ENCODE data around the gene CCDC93. TPM values are rescaled to one million over a fixed set of nuclear protein-coding genes. Genes with fewer than 3 reads are reported as not detected.

The CCDC93 gene
- total and polyA plus RNA-seq, 2 donors from 2014 or later: 6.7 to 36.3 TPM

DNA sequence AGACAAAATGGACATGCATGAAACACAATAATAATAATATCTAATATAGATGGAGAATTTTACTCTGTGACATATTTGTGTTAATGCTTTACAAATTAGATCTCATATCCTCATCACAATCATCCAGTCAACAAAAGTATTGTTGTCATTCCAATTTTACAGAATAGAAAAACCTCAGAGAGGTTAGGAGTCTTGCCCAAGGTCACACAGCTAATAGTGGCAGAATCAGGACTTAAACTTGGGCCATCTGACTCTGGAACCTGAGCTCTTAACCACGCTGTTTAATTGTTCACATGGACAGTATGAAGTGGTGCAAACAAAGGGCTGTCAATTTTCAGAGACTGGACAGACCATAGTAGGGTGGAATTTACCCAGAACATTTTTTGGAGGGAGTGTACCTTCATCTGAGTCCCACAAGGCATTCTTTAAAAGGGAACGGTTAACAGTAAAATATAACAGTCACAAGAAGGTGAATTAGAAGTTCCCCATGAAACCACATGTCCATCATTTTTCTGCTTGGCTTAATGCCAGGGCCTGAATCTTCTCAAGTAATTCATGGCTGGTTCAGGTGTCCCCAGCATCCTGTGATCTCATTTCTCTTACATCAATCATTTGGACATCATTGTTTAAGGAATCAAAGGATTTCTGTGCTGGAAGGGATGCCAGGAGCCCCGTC, 35.4 kb upstream of the CCDC93 start:
- FAIRE-seq (no peak), DNase-seq (peak in 3 of 5 donors; percentile 9 to 45 (median 34))
- TF ChIP-seq, protein P1, sequence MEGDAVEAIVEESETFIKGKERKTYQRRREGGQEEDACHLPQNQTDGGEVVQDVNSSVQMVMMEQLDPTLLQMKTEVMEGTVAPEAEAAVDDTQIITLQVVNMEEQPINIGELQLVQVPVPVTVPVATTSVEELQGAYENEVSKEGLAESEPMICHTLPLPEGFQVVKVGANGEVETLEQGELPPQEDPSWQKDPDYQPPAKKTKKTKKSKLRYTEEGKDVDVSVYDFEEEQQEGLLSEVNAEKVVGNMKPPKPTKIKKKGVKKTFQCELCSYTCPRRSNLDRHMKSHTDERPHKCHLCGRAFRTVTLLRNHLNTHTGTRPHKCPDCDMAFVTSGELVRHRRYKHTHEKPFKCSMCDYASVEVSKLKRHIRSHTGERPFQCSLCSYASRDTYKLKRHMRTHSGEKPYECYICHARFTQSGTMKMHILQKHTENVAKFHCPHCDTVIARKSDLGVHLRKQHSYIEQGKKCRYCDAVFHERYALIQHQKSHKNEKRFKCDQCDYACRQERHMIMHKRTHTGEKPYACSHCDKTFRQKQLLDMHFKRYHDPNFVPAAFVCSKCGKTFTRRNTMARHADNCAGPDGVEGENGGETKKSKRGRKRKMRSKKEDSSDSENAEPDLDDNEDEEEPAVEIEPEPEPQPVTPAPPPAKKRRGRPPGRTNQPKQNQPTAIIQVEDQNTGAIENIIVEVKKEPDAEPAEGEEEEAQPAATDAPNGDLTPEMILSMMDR (IDR thresholded peaks at IDR 0.05; ENCODE audit: borderline replicate concordance, extremely low read depth, insufficient read depth): no peak
- Histone ChIP-seq H3K4me1 (ENCODE audit: control insufficient read depth in 2 of 3, insufficient read depth in 2 of 3, low read depth in 1 of 3, low read length in 3 of 3) (peaks cover 0 to 4% (median 0%) of the 10 kb centered on the region in 3 donors), H3K36me3 (ENCODE audit: control insufficient read depth in 2 of 3, insufficient read depth in 3 of 3, low read length in 3 of 3) (no peaks in the 10 kb centered on the region), H3K27me3 (ENCODE audit: control insufficient read depth, insufficient read depth, low read length) (peaks cover 3% of the 10 kb centered on the region), H3K4me3 (ENCODE audit: low read length in 3 of 3) (no peak overlapping the region), H3K9me3 (ENCODE audit: control insufficient read depth in 2 of 3, insufficient read depth in 1 of 3, low read length in 3 of 3) (no peaks in the 10 kb centered on the region), H3K9ac (ENCODE audit: low read length in 3 of 3) (no peak overlapping the region), H3K27ac (ENCODE audit: low read depth in 2 of 2, low read length in 2 of 2) (no peak overlapping the region)
- intact Hi-C loops (cut with DNase I): no loop called here

DNA sequence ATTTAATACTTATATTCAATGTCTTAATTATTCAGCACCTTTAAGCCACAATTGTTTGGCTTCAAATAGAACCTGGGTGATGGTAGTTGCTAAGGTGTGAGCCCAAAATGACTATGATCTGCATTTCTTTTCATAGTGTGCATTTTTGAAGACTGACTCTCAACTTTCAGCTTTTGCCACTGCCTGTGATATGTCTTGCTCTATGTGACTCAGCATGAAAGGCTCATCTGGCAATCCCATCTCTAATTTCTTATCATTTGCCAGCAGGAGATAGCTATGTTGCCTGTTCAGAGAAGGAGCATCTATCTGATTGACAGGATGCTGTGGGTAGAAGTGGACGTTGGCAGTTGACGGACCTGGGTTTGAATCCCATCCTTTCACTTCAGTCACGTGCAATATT, 34.5 kb upstream of the CCDC93 start:
- DNase-seq (no peak), FAIRE-seq (no peak)
- no peaks in the 10 kb centered on the region for H3K36me3 ChIP-seq (ENCODE audit: control insufficient read depth in 2 of 3, insufficient read depth in 3 of 3, low read length in 3 of 3)
- H3K4me3 ChIP-seq (ENCODE audit: low read length in 3 of 3): no peak overlapping the region
- intact Hi-C loops (cut with DNase I): no loop called here
- no peak overlapping the region for H3K9ac ChIP-seq (ENCODE audit: low read length in 3 of 3)
- TF ChIP-seq, protein P1 (IDR thresholded peaks at IDR 0.05; ENCODE audit: borderline replicate concordance, extremely low read depth, insufficient read depth): no peak
- H3K27me3 ChIP-seq (ENCODE audit: control insufficient read depth, insufficient read depth, low read length): peaks cover 3% of the 10 kb centered on the region
- no peak overlapping the region for H3K27ac ChIP-seq (ENCODE audit: low read depth in 2 of 2, low read length in 2 of 2)
- H3K9me3 ChIP-seq (ENCODE audit: control insufficient read depth in 2 of 3, insufficient read depth in 1 of 3, low read length in 3 of 3): no peaks in the 10 kb centered on the region
- H3K4me1 ChIP-seq (ENCODE audit: control insufficient read depth in 2 of 3, insufficient read depth in 2 of 3, low read depth in 1 of 3, low read length in 3 of 3): peaks cover 0 to 4% (median 0%) of the 10 kb centered on the region in 3 donors

DNA sequence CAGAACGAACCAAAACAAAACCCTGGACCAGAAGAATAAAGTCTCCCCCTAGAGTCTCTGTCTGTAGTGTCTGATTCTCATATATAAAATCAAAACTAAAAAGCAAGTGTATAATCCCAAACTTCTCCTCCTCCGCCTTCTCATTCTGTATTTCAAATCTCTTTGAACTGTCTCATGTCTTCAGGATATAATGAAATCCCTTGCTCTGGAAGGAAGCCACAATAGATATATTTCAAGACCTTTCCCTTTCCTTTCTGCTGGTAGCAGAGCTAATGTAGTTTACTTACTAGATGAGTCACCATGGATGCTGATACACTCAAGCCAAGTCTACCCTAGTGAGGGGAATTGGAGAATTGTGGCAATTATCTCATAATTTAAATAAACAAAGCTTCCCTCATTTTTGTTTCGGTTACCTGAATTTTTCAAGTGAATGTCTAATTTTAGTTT, 33.5 kb upstream of the CCDC93 start:
- H3K9me3 ChIP-seq (ENCODE audit: control insufficient read depth in 2 of 3, insufficient read depth in 1 of 3, low read length in 3 of 3): no peaks in the 10 kb centered on the region
- DNase-seq (no peak), FAIRE-seq (no peak)
- no peak overlapping the region for H3K9ac ChIP-seq (ENCODE audit: low read length in 3 of 3)
- intact Hi-C loops (cut with DNase I): no loop called here
- H3K4me1 ChIP-seq (ENCODE audit: control insufficient read depth in 2 of 3, insufficient read depth in 2 of 3, low read depth in 1 of 3, low read length in 3 of 3): peaks cover 0 to 4% (median 0%) of the 10 kb centered on the region in 3 donors
- H3K4me3 ChIP-seq (ENCODE audit: low read length in 3 of 3): no peak overlapping the region
- TF ChIP-seq, protein P1 (IDR thresholded peaks at IDR 0.05; ENCODE audit: borderline replicate concordance, extremely low read depth, insufficient read depth): no peak
- H3K27me3 ChIP-seq (ENCODE audit: control insufficient read depth, insufficient read depth, low read length): peaks cover 3% of the 10 kb centered on the region
- H3K36me3 ChIP-seq (ENCODE audit: control insufficient read depth in 2 of 3, insufficient read depth in 3 of 3, low read length in 3 of 3): no peaks in the 10 kb centered on the region
- H3K27ac ChIP-seq (ENCODE audit: low read depth in 2 of 2, low read length in 2 of 2): no peak overlapping the region

Data from kidney (tissue), 14 donors.